WTC11 (cell line): ENCODE measurements around the gene TMEM164. TPM values are rescaled to one million over a fixed set of nuclear protein-coding genes. Genes with fewer than 3 reads are reported as not detected.

Source experiments
- ATAC-seq: fragments of 200-7000 bp; cut with Tn5 transposase; 2 replicates; pipeline ENCODE4 v1.10.0; 2021; ENCODE audit warnings: mild to moderate bottlenecking, moderate library complexity
- CTCF ChIA-PET: fragments of 300-600 bp; sonication (Branson Sonifier 250); formaldehyde crosslinking; loops from one replicate; lab custom pipeline; 2021; ENCODE audit warnings: antibody characterized with exemption; lab: Charles Lee
- POLR2A ChIA-PET: fragments of 350-600 bp; sonication (Branson Sonifier 250); formaldehyde crosslinking; loops from one replicate; lab custom pipeline; 2021; ENCODE audit warnings: antibody characterized with exemption; lab: Charles Lee
- DNase-seq: peaks from one replicate; pipeline ENCODE4 v3.0.0; 2021; ENCODE audit warnings: low spot score
- H3K27ac Mint-ChIP-seq: 2 replicates; pipeline ENCODE4 v1.8.0; 2021; ENCODE audit warnings: mixed read lengths
- H3K27me3 Mint-ChIP-seq: 2 replicates; pipeline ENCODE4 v1.8.0; 2021; ENCODE audit warnings: low read depth, mild to moderate bottlenecking, moderate library complexity, mixed read lengths
- H3K36me3 Mint-ChIP-seq: 2 replicates; pipeline ENCODE4 v1.8.0; 2021; ENCODE audit warnings: mixed read lengths
- H3K4me1 Mint-ChIP-seq: 2 replicates; pipeline ENCODE4 v1.8.0; 2022; ENCODE audit warnings: mixed read lengths
- H3K4me3 Mint-ChIP-seq: 2 replicates; pipeline ENCODE4 v1.8.0; 2021; ENCODE audit warnings: mild to moderate bottlenecking, moderate library complexity, mixed read lengths
- H3K9me3 Mint-ChIP-seq: 2 replicates; pipeline ENCODE4 v1.8.0; 2021; ENCODE audit warnings: mixed read lengths
- ELF4 ChIP-seq: sonication (generic); formaldehyde crosslinking; IDR thresholded peaks from 2 replicates; pipeline ENCODE4 v1.8.1; 2022; ENCODE audit warnings: low read depth, mild to moderate bottlenecking, moderate library complexity, missing genetic modification reagents
- FOXJ3 ChIP-seq: sonication (generic); formaldehyde crosslinking; IDR thresholded peaks from 2 replicates; pipeline ENCODE4 v1.9.0; 2021; ENCODE audit warnings: missing genetic modification reagents, mild to moderate bottlenecking, borderline replicate concordance
- FOXP1 ChIP-seq: sonication (generic); formaldehyde crosslinking; IDR thresholded peaks from 2 replicates; pipeline ENCODE4 v1.8.0; 2022; ENCODE audit warnings: missing genetic modification reagents, mild to moderate bottlenecking, moderate library complexity, borderline replicate concordance
- FOXP4 ChIP-seq: sonication (generic); formaldehyde crosslinking; IDR thresholded peaks from 2 replicates; pipeline ENCODE4 v1.8.0; 2022; ENCODE audit warnings: mild to moderate bottlenecking, missing genetic modification reagents
- JUN ChIP-seq: sonication (generic); formaldehyde crosslinking; IDR thresholded peaks from 2 replicates; pipeline ENCODE4 v1.8.0; 2023; ENCODE audit warnings: mild to moderate bottlenecking, missing genetic modification reagents
- MYBL2 ChIP-seq: sonication (generic); formaldehyde crosslinking; IDR thresholded peaks from 2 replicates; pipeline ENCODE4 v1.8.1; 2023; ENCODE audit warnings: mild to moderate bottlenecking, moderate library complexity, missing genetic modification reagents
- NFYB ChIP-seq: sonication (generic); formaldehyde crosslinking; conservative IDR thresholded peaks from 2 replicates; pipeline ENCODE4 v1.8.0; 2022; ENCODE audit warnings: low read depth, missing genetic modification reagents
- TEAD1 ChIP-seq: sonication (generic); formaldehyde crosslinking; IDR thresholded peaks from 2 replicates; pipeline ENCODE4 v1.8.0; 2022; ENCODE audit warnings: mild to moderate bottlenecking, missing genetic modification reagents
- TP53 ChIP-seq: sonication (generic); formaldehyde crosslinking; IDR thresholded peaks from 2 replicates; pipeline ENCODE4 v1.8.1; 2023; ENCODE audit warnings: mild to moderate bottlenecking, missing genetic modification reagents
- USF1 ChIP-seq: sonication (generic); formaldehyde crosslinking; IDR thresholded peaks from 2 replicates; pipeline ENCODE4 v1.8.0; 2022; ENCODE audit warnings: mild to moderate bottlenecking, missing genetic modification reagents
- ZNF219 ChIP-seq: sonication (generic); formaldehyde crosslinking; IDR thresholded peaks from 2 replicates; pipeline ENCODE4 v1.8.0; 2023; ENCODE audit warnings: missing genetic modification reagents, mild to moderate bottlenecking, borderline replicate concordance
- ZNF532 ChIP-seq: fragments of 250-450 bp; sonication (Bioruptor Pico); IDR thresholded peaks from 2 replicates; pipeline ENCODE4 v1.9.0; 2021; ENCODE audit warnings: mild to moderate bottlenecking, borderline replicate concordance
- total RNA-seq: library from RNA; stranded (reverse); gene quantifications from 3 replicates; pipeline ENCODE4 v1.2.3, GENCODE V29; 2021
- TF ChIP-seq, protein P1 (sequence below): sonication (generic); formaldehyde crosslinking; IDR thresholded peaks from 2 replicates; pipeline ENCODE4 v1.8.0; 2023; ENCODE audit warnings: mild to moderate bottlenecking, missing genetic modification reagents
- TF ChIP-seq, protein P2 (sequence below): sonication (generic); formaldehyde crosslinking; conservative IDR thresholded peaks from 2 replicates; pipeline ENCODE4 v1.8.1; 2023; ENCODE audit warnings: mild to moderate bottlenecking, low read depth, missing genetic modification reagents, moderate library complexity
- TF ChIP-seq, protein P3 (sequence below): sonication (generic); formaldehyde crosslinking; IDR thresholded peaks from 2 replicates; pipeline ENCODE4 v1.8.1; 2023; ENCODE audit warnings: mild to moderate bottlenecking, missing genetic modification reagents

TMEM164 gene
- total RNA-seq, 1 experiment from 2014 or later, result 16.0 TPM

- TF ChIP-seq FOXP1 (no peak), NFYB (CRISPR knock-in tag) (no peak)
- ATAC-seq (no peak), DNase-seq (no peak)
- Mint-ChIP-seq H3K4me3 (no peak overlapping the region), H3K36me3 (no peaks in the 10 kb centered on the region), H3K27ac (no peak overlapping the region), H3K4me1 (peaks cover 8% of the 10 kb centered on the region), H3K9me3 (no peaks in the 10 kb centered on the region), H3K27me3 (no peaks in the 10 kb centered on the region)
- ChIA-PET POLR2A (no interaction called here), CTCF (no interaction called here)
These were observed 205.2 kb downstream of the TMEM164 start for GRCh38 chrX:110208092-110208491.

DNA sequence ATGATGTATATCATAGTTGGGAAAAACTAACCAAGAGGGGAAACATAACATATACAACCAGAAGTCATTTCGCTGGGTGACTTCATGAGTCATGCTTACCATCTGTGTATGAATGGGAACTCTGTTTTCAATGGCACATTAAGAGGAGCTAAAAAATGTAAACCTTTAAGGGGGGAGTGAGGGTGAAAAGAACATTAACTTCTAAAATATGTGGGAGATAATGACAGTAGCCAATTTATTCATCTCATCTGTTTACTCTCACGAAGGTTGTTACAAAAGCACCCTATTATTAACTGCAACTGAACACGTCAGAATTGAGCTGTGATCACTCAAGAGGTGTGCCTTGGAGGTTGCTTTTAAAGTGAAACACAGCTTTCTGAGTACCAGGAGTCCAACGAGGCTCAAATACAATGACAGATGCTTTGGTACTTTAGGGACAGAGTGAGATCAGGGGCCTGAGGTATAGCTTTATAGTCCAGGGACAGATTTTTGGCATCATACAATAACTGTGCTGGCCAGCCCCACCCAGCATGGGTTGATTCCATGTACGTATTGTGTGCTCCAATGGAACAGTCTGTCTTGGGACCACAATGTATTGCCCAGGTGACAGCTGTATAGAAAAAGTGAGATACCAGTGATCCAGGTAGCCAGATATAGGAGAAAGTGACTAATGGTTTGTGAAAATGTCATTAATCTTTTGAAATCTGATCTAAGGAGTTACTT lies 207.7 kb downstream of the TMEM164 start:
- TF ChIP-seq TP53 (CRISPR knock-in tag), result no peak
- TF ChIP-seq, protein P1, sequence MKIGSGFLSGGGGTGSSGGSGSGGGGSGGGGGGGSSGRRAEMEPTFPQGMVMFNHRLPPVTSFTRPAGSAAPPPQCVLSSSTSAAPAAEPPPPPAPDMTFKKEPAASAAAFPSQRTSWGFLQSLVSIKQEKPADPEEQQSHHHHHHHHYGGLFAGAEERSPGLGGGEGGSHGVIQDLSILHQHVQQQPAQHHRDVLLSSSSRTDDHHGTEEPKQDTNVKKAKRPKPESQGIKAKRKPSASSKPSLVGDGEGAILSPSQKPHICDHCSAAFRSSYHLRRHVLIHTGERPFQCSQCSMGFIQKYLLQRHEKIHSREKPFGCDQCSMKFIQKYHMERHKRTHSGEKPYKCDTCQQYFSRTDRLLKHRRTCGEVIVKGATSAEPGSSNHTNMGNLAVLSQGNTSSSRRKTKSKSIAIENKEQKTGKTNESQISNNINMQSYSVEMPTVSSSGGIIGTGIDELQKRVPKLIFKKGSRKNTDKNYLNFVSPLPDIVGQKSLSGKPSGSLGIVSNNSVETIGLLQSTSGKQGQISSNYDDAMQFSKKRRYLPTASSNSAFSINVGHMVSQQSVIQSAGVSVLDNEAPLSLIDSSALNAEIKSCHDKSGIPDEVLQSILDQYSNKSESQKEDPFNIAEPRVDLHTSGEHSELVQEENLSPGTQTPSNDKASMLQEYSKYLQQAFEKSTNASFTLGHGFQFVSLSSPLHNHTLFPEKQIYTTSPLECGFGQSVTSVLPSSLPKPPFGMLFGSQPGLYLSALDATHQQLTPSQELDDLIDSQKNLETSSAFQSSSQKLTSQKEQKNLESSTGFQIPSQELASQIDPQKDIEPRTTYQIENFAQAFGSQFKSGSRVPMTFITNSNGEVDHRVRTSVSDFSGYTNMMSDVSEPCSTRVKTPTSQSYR (CRISPR knock-in tag), result no peak
- no peak for TF ChIP-seq TEAD1 (CRISPR knock-in tag)
- TF ChIP-seq, protein P2, sequence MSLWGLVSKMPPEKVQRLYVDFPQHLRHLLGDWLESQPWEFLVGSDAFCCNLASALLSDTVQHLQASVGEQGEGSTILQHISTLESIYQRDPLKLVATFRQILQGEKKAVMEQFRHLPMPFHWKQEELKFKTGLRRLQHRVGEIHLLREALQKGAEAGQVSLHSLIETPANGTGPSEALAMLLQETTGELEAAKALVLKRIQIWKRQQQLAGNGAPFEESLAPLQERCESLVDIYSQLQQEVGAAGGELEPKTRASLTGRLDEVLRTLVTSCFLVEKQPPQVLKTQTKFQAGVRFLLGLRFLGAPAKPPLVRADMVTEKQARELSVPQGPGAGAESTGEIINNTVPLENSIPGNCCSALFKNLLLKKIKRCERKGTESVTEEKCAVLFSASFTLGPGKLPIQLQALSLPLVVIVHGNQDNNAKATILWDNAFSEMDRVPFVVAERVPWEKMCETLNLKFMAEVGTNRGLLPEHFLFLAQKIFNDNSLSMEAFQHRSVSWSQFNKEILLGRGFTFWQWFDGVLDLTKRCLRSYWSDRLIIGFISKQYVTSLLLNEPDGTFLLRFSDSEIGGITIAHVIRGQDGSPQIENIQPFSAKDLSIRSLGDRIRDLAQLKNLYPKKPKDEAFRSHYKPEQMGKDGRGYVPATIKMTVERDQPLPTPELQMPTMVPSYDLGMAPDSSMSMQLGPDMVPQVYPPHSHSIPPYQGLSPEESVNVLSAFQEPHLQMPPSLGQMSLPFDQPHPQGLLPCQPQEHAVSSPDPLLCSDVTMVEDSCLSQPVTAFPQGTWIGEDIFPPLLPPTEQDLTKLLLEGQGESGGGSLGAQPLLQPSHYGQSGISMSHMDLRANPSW (CRISPR knock-in tag), result no peak
- no peak for TF ChIP-seq NFYB (CRISPR knock-in tag)
- no peak for TF ChIP-seq USF1 (CRISPR knock-in tag)
- no peak for TF ChIP-seq FOXJ3 (CRISPR knock-in tag)
- no peak for TF ChIP-seq ELF4 (CRISPR knock-in tag)
- no peak for TF ChIP-seq JUN
- TF ChIP-seq, protein P3, sequence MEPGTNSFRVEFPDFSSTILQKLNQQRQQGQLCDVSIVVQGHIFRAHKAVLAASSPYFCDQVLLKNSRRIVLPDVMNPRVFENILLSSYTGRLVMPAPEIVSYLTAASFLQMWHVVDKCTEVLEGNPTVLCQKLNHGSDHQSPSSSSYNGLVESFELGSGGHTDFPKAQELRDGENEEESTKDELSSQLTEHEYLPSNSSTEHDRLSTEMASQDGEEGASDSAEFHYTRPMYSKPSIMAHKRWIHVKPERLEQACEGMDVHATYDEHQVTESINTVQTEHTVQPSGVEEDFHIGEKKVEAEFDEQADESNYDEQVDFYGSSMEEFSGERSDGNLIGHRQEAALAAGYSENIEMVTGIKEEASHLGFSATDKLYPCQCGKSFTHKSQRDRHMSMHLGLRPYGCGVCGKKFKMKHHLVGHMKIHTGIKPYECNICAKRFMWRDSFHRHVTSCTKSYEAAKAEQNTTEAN, result no peak
- Mint-ChIP-seq H3K36me3 (no peaks in the 10 kb centered on the region), H3K27me3 (no peaks in the 10 kb centered on the region), H3K27ac (no peak overlapping the region), H3K4me3 (no peak overlapping the region), H3K4me1 (peaks cover 8% of the 10 kb centered on the region), H3K9me3 (no peaks in the 10 kb centered on the region)
- DNase-seq, result no peak
- POLR2A ChIA-PET, result no interaction called here
- no peak for ATAC-seq
- CTCF ChIA-PET, result interaction anchor here (1.3 kb wide), 1 partner anchor 208 kb away, joined by 3 read pairs; no protein-coding TSS in a partner anchor

DNA sequence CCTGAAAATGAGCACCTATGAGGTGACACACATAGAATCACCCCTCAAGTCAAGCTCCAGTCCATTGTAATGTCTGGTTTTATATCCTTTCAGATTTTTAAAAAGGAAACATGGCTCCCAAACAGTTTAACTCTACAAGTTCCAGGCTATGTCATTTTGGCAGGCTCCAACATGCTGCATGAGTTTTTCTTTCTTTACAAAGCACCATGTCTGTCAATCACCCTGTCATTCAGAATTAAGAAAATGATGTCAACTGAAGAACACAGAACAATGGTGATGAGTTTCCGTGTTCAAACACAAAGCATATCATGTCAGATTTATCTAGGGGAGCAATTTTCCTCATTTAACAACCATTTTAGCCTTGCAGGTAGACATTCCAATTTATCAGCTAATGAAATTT lies 208.4 kb downstream of the TMEM164 start:
- POLR2A ChIA-PET, result no interaction called here
- no peak for ATAC-seq
- CTCF ChIA-PET, result no interaction called here
- TF ChIP-seq FOXP4 (CRISPR knock-in tag), result no peak
- TF ChIP-seq ZNF532 (CRISPR knock-in tag), result no peak
- TF ChIP-seq, protein P3, result no peak
- TF ChIP-seq FOXP1, result no peak
- no peak for TF ChIP-seq MYBL2 (CRISPR knock-in tag)
- no peak for TF ChIP-seq ZNF219

More for the DNA sequence above, 208.4 kb downstream of the TMEM164 start:
- H3K4me3 Mint-ChIP-seq, result no peak overlapping the region
- H3K9me3 Mint-ChIP-seq, result no peaks in the 10 kb centered on the region
- peaks cover 8% of the 10 kb centered on the region for H3K4me1 Mint-ChIP-seq
- no peaks in the 10 kb centered on the region for H3K27me3 Mint-ChIP-seq
- no peak for DNase-seq
- no peak overlapping the region for H3K27ac Mint-ChIP-seq
- no peaks in the 10 kb centered on the region for H3K36me3 Mint-ChIP-seq
